Body of pancreas (tissue), 4 donors: ENCODE results near the gene UGT1A6.

Experiments used
- CTCF ChIP-seq, 7 experiments: fragments of 450-650 bp in 4 of 7; fragments of 200-600 bp in 3 of 7; sonication (generic) in 3 of 7; IDR thresholded peaks; one replicate each; pipeline ENCODE4 v1.5.1; 2016 to 2019; ENCODE audit warnings: antibody characterized with exemption in 7 of 7
- POLR2A ChIP-seq, 3 donors: fragments of 450-650 bp; IDR thresholded peaks; one replicate each; pipeline ENCODE4 v1.6.1; 2016; ENCODE audit warnings: antibody characterized with exemption in 3 of 3, mild to moderate bottlenecking in 2 of 3

- TF ChIP-seq CTCF (IDR thresholded peaks at IDR 0.05) (no peak), POLR2A (IDR thresholded peaks at IDR 0.05) (no peak)
Observed at GRCh38 chr2:233791883-233792329, 99.2 kb downstream of the UGT1A6 start.
